Activated CD8-positive, alpha-beta memory T cell treated with anti-CD3 and anti-CD28 coated beads, Interleukin-2, amount 10 ng/mL, durations not matched to agents 7 days and 5 days (primary cell): ENCODE results near the gene ZNF511. TPM values are rescaled to one million over a fixed set of nuclear protein-coding genes. Genes with fewer than 3 reads are reported as not detected.

Experiments
- ATAC-seq: fragments of 150-1000 bp; cut with Tn5 transposase; one replicate; pipeline ENCODE4 v1.10.0; 2021; ENCODE audit warnings: moderate library complexity
- CTCF ChIA-PET: fragments of 350-600 bp; sonication (Branson Sonifier 250); formaldehyde crosslinking; loops from one replicate; lab custom pipeline; 2021; ENCODE audit warnings: antibody characterized with exemption; lab: Charles Lee
- DNase-seq: peaks from one replicate; pipeline ENCODE4 v3.0.0-alpha.2; 2020
- H3K27ac Mint-ChIP-seq: one replicate; pipeline ENCODE4 v1.8.0; 2021; ENCODE audit warnings: mild to moderate bottlenecking, mixed read lengths
- H3K27me3 Mint-ChIP-seq: one replicate; pipeline ENCODE4 v1.8.0; 2021; ENCODE audit warnings: mixed read lengths
- H3K36me3 Mint-ChIP-seq: one replicate; pipeline ENCODE4 v1.8.0; 2021; ENCODE audit warnings: mild to moderate bottlenecking, mixed read lengths
- H3K4me1 Mint-ChIP-seq: one replicate; pipeline ENCODE4 v1.8.0; 2021; ENCODE audit warnings: mixed read lengths
- H3K4me3 Mint-ChIP-seq: one replicate; pipeline ENCODE4 v1.8.0; 2021; ENCODE audit warnings: mild to moderate bottlenecking, moderate library complexity, mixed read lengths
- H3K9me3 Mint-ChIP-seq: one replicate; pipeline ENCODE4 v1.8.0; 2022; ENCODE audit warnings: low read depth, mixed read lengths
- total RNA-seq, 2 experiments: library from RNA; stranded (reverse); gene quantifications; one replicate each; pipeline ENCODE4 v1.2.3, GENCODE V29; 2021

ZNF511 gene
- total RNA-seq, 2 experiments from 2014 or later = 50.7 to 60.1 TPM

GRCh38 chr10:133269367-133269766 lies 39.3 kb upstream of the ZNF511 start:
- no peak overlapping the region for H3K4me3 Mint-ChIP-seq
- CTCF ChIA-PET = no interaction called here
- H3K9me3 Mint-ChIP-seq = no peaks in the 10 kb centered on the region
- H3K36me3 Mint-ChIP-seq = peaks cover 6% of the 10 kb centered on the region
- H3K27me3 Mint-ChIP-seq = no peaks in the 10 kb centered on the region
- H3K27ac Mint-ChIP-seq = no peak overlapping the region
- H3K4me1 Mint-ChIP-seq = peaks cover 17% of the 10 kb centered on the region
- ATAC-seq (no peak), DNase-seq (no peak)

GRCh38 chr10:133270204-133270603 lies 38.5 kb upstream of the ZNF511 start:
- DNase-seq (no peak), ATAC-seq (no peak)
- H3K36me3 Mint-ChIP-seq = peaks cover 4% of the 10 kb centered on the region
- CTCF ChIA-PET = no interaction called here
- no peaks in the 10 kb centered on the region for H3K9me3 Mint-ChIP-seq
- no peak overlapping the region for H3K27ac Mint-ChIP-seq
- H3K27me3 Mint-ChIP-seq = no peaks in the 10 kb centered on the region
- peaks cover 14% of the 10 kb centered on the region for H3K4me1 Mint-ChIP-seq
- H3K4me3 Mint-ChIP-seq = no peak overlapping the region

- no peaks in the 10 kb centered on the region for H3K9me3 Mint-ChIP-seq
- CTCF ChIA-PET = no interaction called here
- H3K27ac Mint-ChIP-seq = no peak overlapping the region
Measured at GRCh38 chr10:133270773-133271297, 37.9 kb upstream of the ZNF511 start.

GRCh38 chr10:133271521-133272300 lies 37.0 kb upstream of the ZNF511 start:
- ATAC-seq (no peak), DNase-seq (no peak)
- H3K27me3 Mint-ChIP-seq = no peaks in the 10 kb centered on the region
- CTCF ChIA-PET = interaction anchor here (1.5 kb wide), 1 partner anchor 9 kb away, joined by 4 read pairs; no protein-coding TSS in a partner anchor
- H3K36me3 Mint-ChIP-seq = peaks cover 4% of the 10 kb centered on the region
- H3K27ac Mint-ChIP-seq = no peak overlapping the region
- H3K9me3 Mint-ChIP-seq = no peaks in the 10 kb centered on the region
- H3K4me1 Mint-ChIP-seq = peaks cover 7% of the 10 kb centered on the region
- no peak overlapping the region for H3K4me3 Mint-ChIP-seq

More at GRCh38 chr10:133270773-133271297, 37.9 kb upstream of the ZNF511 start:
- H3K27me3 Mint-ChIP-seq = no peaks in the 10 kb centered on the region
- H3K36me3 Mint-ChIP-seq = peaks cover 4% of the 10 kb centered on the region
- DNase-seq = no peak
- no peak for ATAC-seq
- H3K4me3 Mint-ChIP-seq = no peak overlapping the region
- H3K4me1 Mint-ChIP-seq = peaks cover 8% of the 10 kb centered on the region

GRCh38 chr10:133272301-133272963 lies 36.3 kb upstream of the ZNF511 start:
- H3K36me3 Mint-ChIP-seq = peaks cover 4% of the 10 kb centered on the region
- H3K4me1 Mint-ChIP-seq = peaks cover 9% of the 10 kb centered on the region
- CTCF ChIA-PET = interaction anchor here (1.5 kb wide), 1 partner anchor 10 kb away, joined by 4 read pairs; no protein-coding TSS in a partner anchor
- DNase-seq = no peak
- no peaks in the 10 kb centered on the region for H3K9me3 Mint-ChIP-seq
- H3K4me3 Mint-ChIP-seq = no peak overlapping the region
- no peak overlapping the region for H3K27ac Mint-ChIP-seq
- ATAC-seq = no peak
- H3K27me3 Mint-ChIP-seq = no peaks in the 10 kb centered on the region

GRCh38 chr10:133272964-133273420 lies 35.7 kb upstream of the ZNF511 start:
- peaks cover 4% of the 10 kb centered on the region for H3K36me3 Mint-ChIP-seq
- no peak overlapping the region for H3K4me3 Mint-ChIP-seq
- ATAC-seq = no peak
- CTCF ChIA-PET = interaction anchor here (1.5 kb wide), 1 partner anchor 11 kb away, joined by 4 read pairs; no protein-coding TSS in a partner anchor
- no peaks in the 10 kb centered on the region for H3K27me3 Mint-ChIP-seq
- no peak for DNase-seq
- no peak overlapping the region for H3K27ac Mint-ChIP-seq
- peaks cover 14% of the 10 kb centered on the region for H3K4me1 Mint-ChIP-seq
- no peaks in the 10 kb centered on the region for H3K9me3 Mint-ChIP-seq

- Mint-ChIP-seq H3K36me3 (peaks cover 4% of the 10 kb centered on the region), H3K27me3 (no peaks in the 10 kb centered on the region), H3K9me3 (no peaks in the 10 kb centered on the region), H3K27ac (no peak overlapping the region), H3K4me1 (peaks cover 21% of the 10 kb centered on the region), H3K4me3 (no peak overlapping the region)
- no peak for DNase-seq
- no peak for ATAC-seq
- CTCF ChIA-PET = interaction anchor here (3.3 kb wide), 1 partner anchor 15 kb away, joined by 41 read pairs; no protein-coding TSS in a partner anchor
Measured at GRCh38 chr10:133273534-133274143, 35.1 kb upstream of the ZNF511 start.

- ATAC-seq = peak; percentile 43
- peak overlapping the region; percentile 86 for H3K27ac Mint-ChIP-seq
- peak; percentile 83 for DNase-seq
- CTCF ChIA-PET = interaction anchor here (0.9 to 3.3 kb wide), 6 partner anchors 10 to 83 kb away, joined by 3 to 41 read pairs (median 10); partner anchors contain the start of gene FUOM
- H3K4me1 Mint-ChIP-seq = peaks cover 34% of the 10 kb centered on the region
- H3K27me3 Mint-ChIP-seq = no peaks in the 10 kb centered on the region
- H3K4me3 Mint-ChIP-seq = peak overlapping the region; percentile 90
- peaks cover 4% of the 10 kb centered on the region for H3K36me3 Mint-ChIP-seq
- H3K9me3 Mint-ChIP-seq = no peaks in the 10 kb centered on the region
Measured at GRCh38 chr10:133274751-133275683, 33.7 kb upstream of the ZNF511 start.

GRCh38 chr10:133275684-133276092 lies 33.0 kb upstream of the ZNF511 start:
- Mint-ChIP-seq H3K4me1 (peaks cover 36% of the 10 kb centered on the region), H3K9me3 (no peaks in the 10 kb centered on the region), H3K27ac (peak overlapping the region; percentile 86), H3K36me3 (peaks cover 4% of the 10 kb centered on the region), H3K27me3 (no peaks in the 10 kb centered on the region), H3K4me3 (peak overlapping the region; percentile 90)
- CTCF ChIA-PET = interaction anchor here (0.7 to 3.3 kb wide), 9 partner anchors 11 to 82 kb away, joined by 3 to 41 read pairs (median 6); partner anchors contain the start of gene FUOM
- peak; percentile 41 for ATAC-seq
- DNase-seq = peak; percentile 75

- DNase-seq (no peak), ATAC-seq (no peak)
- Mint-ChIP-seq H3K4me3 (peak overlapping the region; percentile 90), H3K36me3 (peaks cover 4% of the 10 kb centered on the region), H3K27ac (peak overlapping the region; percentile 86), H3K27me3 (no peaks in the 10 kb centered on the region), H3K9me3 (no peaks in the 10 kb centered on the region), H3K4me1 (peaks cover 36% of the 10 kb centered on the region)
- CTCF ChIA-PET = interaction anchor here (0.7 to 3.3 kb wide), 6 partner anchors 12 to 31 kb away, joined by 3 to 41 read pairs (median 6); no protein-coding TSS in a partner anchor
Measured at GRCh38 chr10:133276100-133276434, 32.6 kb upstream of the ZNF511 start.

GRCh38 chr10:133276435-133277201 lies 32.1 kb upstream of the ZNF511 start, which contains the start of gene ADAM8:
ADAM8 (minus strand) TSS chr10:133276868; CDS start chr10:133276817, 51 bp downstream.
- peak; percentile 79 for DNase-seq
- ATAC-seq = peak; percentile 60
- peaks cover 36% of the 10 kb centered on the region for H3K4me1 Mint-ChIP-seq
- H3K27ac Mint-ChIP-seq = peak within 1 kb of the TSS; percentile 99
- no peaks in the 10 kb centered on the region for H3K9me3 Mint-ChIP-seq
- H3K36me3 Mint-ChIP-seq = peaks cover 4% of the 10 kb centered on the region
- H3K4me3 Mint-ChIP-seq = peak within 1 kb of the TSS; percentile 90
- CTCF ChIA-PET = interaction anchor here (0.7 to 3.3 kb wide), 6 partner anchors 12 to 31 kb away, joined by 3 to 41 read pairs (median 10); no protein-coding TSS in a partner anchor
- H3K27me3 Mint-ChIP-seq = no peaks in the 10 kb centered on the region
